Hippocampal formation (tissue), 2 donors: Measurements from ENCODE around the gene CHAT.

Experiments
- DNase-seq, 2 donors: peaks; one replicate each; lab custom pipeline; 2025; lab: John Stamatoyannopoulos, UW

Gene CHAT

DNA sequence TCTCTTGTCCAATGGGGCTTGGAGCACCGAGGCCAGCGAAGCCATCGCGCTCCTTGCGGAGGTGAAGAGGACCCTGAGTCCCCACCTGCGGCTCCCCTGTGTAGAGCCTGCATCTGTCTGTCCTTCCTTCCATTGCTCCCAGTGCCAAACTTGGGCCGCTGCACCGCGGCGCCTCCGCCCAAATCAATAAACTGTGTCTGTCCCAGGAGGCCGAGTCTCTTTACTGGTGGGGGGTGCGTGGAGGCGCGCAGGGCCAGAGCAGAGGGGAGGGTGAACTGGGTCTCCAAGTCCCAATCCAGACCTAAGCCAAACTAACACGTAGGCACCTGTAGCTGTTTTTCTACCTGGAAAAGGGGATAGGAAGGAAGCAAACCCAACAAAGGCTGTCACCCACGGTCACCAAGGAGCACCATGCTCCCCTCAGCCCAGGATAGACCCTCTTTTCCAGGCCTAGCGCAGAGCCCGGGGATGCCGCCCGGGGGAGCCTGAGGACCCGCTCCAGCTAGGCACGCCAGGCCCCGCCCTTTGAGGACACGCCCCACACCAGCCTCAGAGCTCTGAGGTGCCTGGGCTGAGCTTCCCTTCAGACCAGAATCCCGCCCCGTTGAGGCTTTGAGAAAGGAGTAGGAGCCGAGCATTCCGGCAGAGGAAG, 1.2 kb upstream of the CHAT start:
- DNase-seq = no peak

GRCh38 chr10:49613165-49613881, 514 bp upstream of the CHAT start:
- no peak for DNase-seq

GRCh38 chr10:49614242-49615198, 683 bp downstream of the CHAT start:
- DNase-seq = no peak

- DNase-seq = no peak
These were observed 1.4 kb downstream of the CHAT start for GRCh38 chr10:49615213-49615612.

DNA sequence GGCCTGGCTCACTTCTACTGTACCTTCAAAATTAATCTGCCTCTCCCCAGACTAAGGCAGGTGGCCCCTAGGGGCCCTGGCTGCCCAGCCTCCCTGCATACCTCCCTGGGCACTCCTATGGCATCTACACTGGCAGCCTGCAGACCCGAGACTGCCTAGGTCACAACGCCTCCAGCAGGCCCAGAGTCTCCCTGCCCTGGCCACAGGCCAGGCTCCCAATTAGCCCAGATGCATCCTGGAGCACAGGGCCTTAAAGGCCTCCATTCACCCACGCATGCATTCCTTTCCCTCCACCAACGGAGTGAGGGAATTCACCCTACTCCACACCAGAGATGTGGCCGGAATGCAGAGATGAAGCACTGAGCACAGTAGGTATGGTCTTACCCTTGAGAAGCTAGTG, 1.9 kb downstream of the CHAT start:
- no peak for DNase-seq

DNA sequence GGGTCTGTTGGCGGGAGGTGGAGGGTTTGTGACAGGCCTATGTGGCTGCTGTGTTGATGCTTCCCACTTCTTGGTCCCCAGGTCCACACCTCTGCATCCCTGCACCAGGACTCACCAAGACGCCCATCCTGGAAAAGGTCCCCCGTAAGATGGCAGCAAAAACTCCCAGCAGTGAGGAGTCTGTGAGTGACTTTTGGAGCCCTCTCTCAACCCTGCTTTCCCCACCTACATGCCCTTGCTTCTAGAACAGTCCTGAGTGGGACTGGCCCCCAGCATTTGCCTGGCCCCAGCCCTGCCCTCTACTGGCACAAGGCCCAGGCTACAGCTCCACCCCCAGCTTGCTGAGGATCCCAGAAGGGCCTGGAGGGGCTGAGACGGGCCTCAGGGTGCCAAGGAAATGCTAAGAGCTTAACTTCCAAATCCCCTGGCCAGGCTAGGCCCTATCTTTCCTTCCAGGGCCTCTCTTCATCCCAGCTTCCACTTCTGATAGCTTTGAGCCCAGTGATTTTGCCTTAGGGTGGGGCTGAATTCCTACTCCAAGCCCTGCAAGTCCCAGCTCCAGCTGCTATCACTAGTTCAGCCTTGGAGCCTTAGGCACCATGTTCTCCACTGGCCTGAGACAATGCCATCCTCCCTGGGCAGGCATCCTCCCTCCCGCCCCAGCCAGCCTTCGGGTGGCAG, 2.7 kb downstream of the CHAT start:
- DNase-seq = no peak

- no peak for DNase-seq
These were observed 3.5 kb downstream of the CHAT start for GRCh38 chr10:49617121-49618020.

- no peak for DNase-seq
These were observed 5.0 kb downstream of the CHAT start for GRCh38 chr10:49618821-49619220.

- DNase-seq = no peak
These were observed 5.8 kb downstream of the CHAT start for GRCh38 chr10:49619613-49620012.

DNA sequence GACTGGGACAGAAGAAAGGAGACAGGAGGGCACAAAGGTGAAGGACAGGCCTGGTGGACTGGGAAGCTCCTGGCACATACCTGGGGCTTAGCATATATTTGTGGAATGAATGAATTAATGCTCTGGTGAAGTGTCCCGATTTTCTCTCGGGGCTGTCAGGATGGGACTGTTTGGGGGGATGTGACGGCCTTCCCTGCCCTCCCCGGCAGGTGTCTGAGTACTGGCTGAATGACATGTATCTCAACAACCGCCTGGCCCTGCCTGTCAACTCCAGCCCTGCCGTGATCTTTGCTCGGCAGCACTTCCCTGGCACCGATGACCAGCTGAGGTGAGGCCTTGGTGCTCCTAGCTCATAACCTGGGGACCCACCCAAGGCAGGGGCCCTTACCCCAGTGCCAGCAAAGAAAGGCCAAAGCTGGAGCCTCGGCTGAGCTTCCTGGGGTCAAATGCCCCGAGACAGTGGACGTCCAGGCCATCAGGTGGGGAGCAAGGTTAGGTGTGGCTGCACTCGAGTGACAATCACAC, 6.5 kb downstream of the CHAT start:
- no peak for DNase-seq

- DNase-seq = no peak
These were observed 7.1 kb downstream of the CHAT start for GRCh38 chr10:49620841-49621378.

DNA sequence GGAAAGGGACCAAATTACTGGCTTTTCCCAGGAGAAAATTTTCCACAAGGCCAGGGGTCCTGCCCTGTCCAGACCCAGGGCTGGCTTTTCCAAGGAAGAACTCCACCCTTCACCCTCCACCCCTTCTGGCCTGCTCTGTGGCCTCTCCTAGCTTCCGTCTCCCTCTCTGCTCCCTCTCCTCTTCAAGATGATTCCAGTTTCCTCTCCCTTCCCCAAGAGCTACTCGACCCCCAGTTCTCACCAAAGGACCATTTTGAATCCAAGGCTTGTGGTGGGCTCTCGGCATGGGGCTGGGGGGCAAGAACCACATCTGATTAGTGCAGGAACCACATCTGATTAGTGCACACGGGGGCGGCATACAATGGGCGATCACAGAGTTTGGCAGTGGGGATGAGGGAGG, 7.7 kb downstream of the CHAT start:
- no peak for DNase-seq

GRCh38 chr10:49622426-49623425, 8.9 kb downstream of the CHAT start:
- no peak for DNase-seq

GRCh38 chr10:49624629-49625028, 10.8 kb downstream of the CHAT start:
- no peak for DNase-seq

DNA sequence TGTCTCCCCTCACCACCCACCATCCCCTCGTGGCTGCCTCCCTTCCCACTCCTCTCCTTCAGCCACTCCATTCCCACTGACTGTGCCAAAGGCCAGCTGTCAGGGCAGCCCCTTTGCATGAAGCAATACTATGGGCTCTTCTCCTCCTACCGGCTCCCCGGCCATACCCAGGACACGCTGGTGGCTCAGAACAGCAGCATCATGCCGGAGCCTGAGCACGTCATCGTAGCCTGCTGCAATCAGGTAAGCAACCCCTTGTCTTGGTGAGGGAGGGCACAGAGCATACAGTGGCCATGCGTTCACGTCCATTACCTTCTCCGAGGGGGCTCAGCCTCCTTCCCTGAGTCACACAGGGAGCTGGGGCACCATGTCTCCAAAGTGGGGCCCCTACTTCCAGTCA, 11.6 kb downstream of the CHAT start:
- DNase-seq = no peak

DNA sequence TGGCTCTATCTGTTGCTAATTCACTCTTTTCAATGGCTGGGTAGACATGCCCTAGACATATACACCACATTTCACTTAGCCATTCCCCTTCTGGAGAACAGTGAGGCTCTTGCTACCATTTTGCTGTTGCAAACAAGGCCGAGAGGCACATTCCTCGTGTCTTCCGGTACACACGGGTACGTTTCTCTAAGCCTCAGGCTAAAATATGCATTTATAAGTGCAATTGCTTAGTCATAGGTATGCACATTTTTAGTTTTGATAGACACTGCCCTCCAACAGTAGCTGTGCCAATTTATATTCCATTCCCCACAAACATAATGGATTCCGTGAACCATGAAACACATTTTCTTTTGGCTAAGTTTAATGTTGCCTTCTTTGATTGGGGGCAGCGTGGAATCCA, 13.2 kb downstream of the CHAT start:
- no peak for DNase-seq

DNA sequence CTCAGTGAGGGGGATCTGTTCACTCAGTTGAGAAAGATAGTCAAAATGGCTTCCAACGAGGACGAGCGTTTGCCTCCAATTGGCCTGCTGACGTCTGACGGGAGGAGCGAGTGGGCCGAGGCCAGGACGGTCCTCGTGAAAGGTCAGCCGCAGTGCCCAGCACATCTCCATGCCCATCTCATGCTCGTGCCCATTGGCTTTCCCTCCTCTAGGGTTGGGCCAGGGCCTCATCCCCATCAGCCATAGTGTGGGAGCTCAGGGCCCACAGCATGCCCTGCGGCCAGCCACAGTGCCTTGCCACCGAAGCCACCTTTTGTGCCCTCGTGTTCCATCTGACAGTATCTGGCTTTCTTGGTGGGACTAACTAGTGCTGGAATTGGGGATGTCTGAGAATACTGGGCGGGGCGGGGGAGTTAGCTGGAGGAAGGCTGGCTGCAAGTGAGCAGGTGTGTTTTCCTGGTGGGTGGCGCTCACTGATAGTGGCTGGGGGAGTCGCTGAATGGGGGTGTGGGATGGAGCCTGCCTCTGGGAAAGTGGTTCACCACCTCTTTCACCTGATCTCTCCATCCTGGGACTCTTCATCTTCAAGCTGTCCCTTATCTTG, 13.9 kb downstream of the CHAT start:
- no peak for DNase-seq

GRCh38 chr10:49628599-49628998, 14.8 kb downstream of the CHAT start:
- no peak for DNase-seq

DNA sequence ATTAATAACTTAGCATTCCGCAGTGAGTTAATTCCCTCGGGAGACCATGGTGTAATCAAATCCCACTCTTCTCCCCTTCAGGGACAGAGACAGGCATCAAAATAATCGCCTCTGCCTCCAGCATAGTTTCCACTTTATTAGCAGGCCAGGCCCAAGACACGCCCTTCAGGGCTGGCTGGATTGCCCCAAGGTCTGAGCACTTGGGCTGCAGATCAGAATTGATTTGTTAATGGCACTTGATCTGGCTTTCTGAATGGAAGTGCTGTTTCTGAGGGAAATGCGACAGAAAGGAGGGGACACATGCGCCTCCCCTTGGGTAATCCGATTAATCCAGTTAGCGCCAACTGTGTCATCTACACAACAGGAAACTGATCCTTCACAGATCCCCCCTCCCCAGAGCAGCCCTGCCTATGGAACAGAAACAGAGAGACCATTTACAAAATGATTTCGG, 15.6 kb downstream of the CHAT start:
- no peak for DNase-seq
